Panc1 (cell line): Measurements from ENCODE around the gene ST8SIA1. TPM values are rescaled to one million over a fixed set of nuclear protein-coding genes. Genes with fewer than 3 reads are reported as not detected.

ENCODE experiments used
- ATAC-seq: fragments of 200-7000 bp; cut with Tn5 transposase; 2 replicates; pipeline ENCODE4 v1.9.1; 2020; ENCODE audit warnings: mild to moderate bottlenecking, moderate library complexity
- BruUV-seq: library from RNA; stranded (reverse); fragments of 400-500 nt; replicated peaks from 2 replicates; lab custom pipeline; 2021; lab: Mats Ljungman, UMichigan
- CTCF ChIA-PET: fragments of 300-600 bp; sonication (Branson Sonifier 250); formaldehyde crosslinking; loops from one replicate; lab custom pipeline; 2022; ENCODE audit warnings: antibody characterized with exemption; lab: Charles Lee
- POLR2A ChIA-PET: fragments of 300-600 bp; sonication (Branson Sonifier 250); formaldehyde crosslinking; loops from one replicate; lab custom pipeline; 2022; ENCODE audit warnings: antibody characterized with exemption; lab: Charles Lee
- DNase-seq: peaks from one replicate; pipeline ENCODE4 v3.0.0-alpha.2; 2010; ENCODE audit warnings: low read depth, low spot score
- H3K27ac ChIP-seq: 2 replicates; pipeline ENCODE4 v1.5.1; 2011; ENCODE audit warnings: mild to moderate bottlenecking, low read length, inconsistent platforms
- H3K27me3 ChIP-seq: fragments of 200-500 bp; sonication (Bioruptor generic); 2 replicates; pipeline ENCODE4 v1.6.0; 2014; ENCODE audit warnings: low read length, inconsistent platforms; ENCODE audit not compliant: control insufficient read depth, insufficient read depth
- H3K36me3 ChIP-seq: fragments of 200-500 bp; sonication (Bioruptor generic); 2 replicates; pipeline ENCODE4 v1.5.1; 2014; ENCODE audit warnings: inconsistent platforms, mild to moderate bottlenecking, low read length, moderate library complexity; ENCODE audit not compliant: control insufficient read depth, insufficient read depth
- H3K4me1 ChIP-seq: 2 replicates; pipeline ENCODE4 v1.5.1; 2011; ENCODE audit warnings: inconsistent platforms, mild to moderate bottlenecking, low read length, moderate library complexity; ENCODE audit not compliant: control insufficient read depth, insufficient read depth
- H3K4me3 ChIP-seq, 2 experiments: 2 replicates each; pipeline ENCODE4 v1.5.1; 2011 to 2012; ENCODE audit warnings: low read depth in 2 of 2, low read length in 2 of 2, mild to moderate bottlenecking in 2 of 2, inconsistent platforms in 1 of 2, moderate library complexity in 1 of 2
- H3K9me3 ChIP-seq: fragments of 200-500 bp; sonication (Bioruptor generic); 2 replicates; pipeline ENCODE4 v1.5.1; 2014; ENCODE audit warnings: low read depth, mild to moderate bottlenecking, inconsistent platforms, low read length, moderate library complexity; ENCODE audit not compliant: control insufficient read depth, insufficient read depth
- CTCF ChIP-seq: fragments of 450-650 bp; IDR thresholded peaks from 2 replicates; pipeline ENCODE4 v1.5.1; 2017; ENCODE audit warnings: mild to moderate bottlenecking
- POLR2AphosphoS5 ChIP-seq: IDR thresholded peaks from 2 replicates; pipeline ENCODE4 v1.6.1; 2012; ENCODE audit warnings: mild to moderate bottlenecking, low read depth, low read length, moderate library complexity
- REST ChIP-seq, 2 experiments: IDR thresholded peaks; 2 replicates each; pipeline ENCODE4 v1.6.1; 2011 to 2012; ENCODE audit warnings: low read depth in 2 of 2, control low read depth in 1 of 2, low read length in 1 of 2, mild to moderate bottlenecking in 1 of 2, moderate library complexity in 1 of 2; ENCODE audit not compliant: insufficient read depth in 1 of 2
- SIN3A ChIP-seq: IDR thresholded peaks from 2 replicates; pipeline ENCODE4 v1.6.1; 2012; ENCODE audit warnings: low read depth, mild to moderate bottlenecking, low read length, moderate library complexity, borderline replicate concordance; ENCODE audit not compliant: insufficient read depth
- TCF7L2 ChIP-seq: IDR thresholded peaks from 2 replicates; pipeline ENCODE4 v1.6.1; 2011; ENCODE audit warnings: mild to moderate bottlenecking, low read depth, low read length, inconsistent platforms
- in situ Hi-C: cut with HindIII; loops from 2 replicates; pipeline ENCODE4 v1.10.0; 2016; ENCODE audit warnings: low sequenced_read_pairs, low pct_unique_long_range_greater_than_20kb
- intact Hi-C: fragments of 100-400 bp; cut with micrococcal nuclease; formaldehyde crosslinking; loops from one replicate; pipeline ENCODE4 v1.10.0; 2022; ENCODE audit not compliant: unreplicated experiment
- total RNA-seq: library from RNA; stranded (reverse); gene quantifications from one replicate; pipeline ENCODE4 v1.2.1, GENCODE V29; 2021; ENCODE audit not compliant: unreplicated experiment

Gene ST8SIA1
- total RNA-seq, 1 experiment from 2014 or later, result 0.13 TPM

DNA sequence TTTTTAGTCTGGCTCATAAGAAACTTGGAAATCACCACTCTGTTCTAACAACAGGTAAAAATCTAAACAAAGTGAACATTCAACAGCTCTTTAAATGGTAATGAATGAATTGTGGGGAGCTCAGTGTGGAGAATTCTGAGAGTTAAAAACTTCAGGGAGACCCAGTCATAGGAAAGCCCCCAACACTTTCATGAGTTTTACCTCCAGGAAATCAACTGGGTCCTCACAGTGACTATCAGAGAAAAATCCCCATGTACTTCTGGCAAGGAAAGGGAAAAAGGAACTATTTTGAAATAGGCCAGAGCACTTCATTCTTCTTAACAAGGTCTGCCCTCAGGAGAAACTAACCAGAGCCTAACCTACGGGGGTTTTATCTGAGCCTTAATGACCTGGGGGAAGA is 153.8 kb downstream of the ST8SIA1 start:
- in situ Hi-C loops, result no loop called here
- POLR2A ChIA-PET, result no interaction called here
- intact Hi-C loops, result no loop called here
- BruUV-seq, result no TSS peak
- TF ChIP-seq CTCF (no peak), REST (IDR thresholded peaks at IDR 0.05; ENCODE audit: insufficient read depth in 1 of 2, low read depth in 2 of 2, low read length in 1 of 2) (no peak), POLR2AphosphoS5 (no peak), SIN3A (no peak), TCF7L2 (no peak)
- DNase-seq (no peak), ATAC-seq (no peak)
- no peaks in the 10 kb centered on the region for H3K4me1 ChIP-seq
- no peaks in the 10 kb centered on the region for H3K9me3 ChIP-seq
- H3K4me3 ChIP-seq, result no peak overlapping the region
- no peaks in the 10 kb centered on the region for H3K27me3 ChIP-seq
- CTCF ChIA-PET, result no interaction called here
- no peaks in the 10 kb centered on the region for H3K36me3 ChIP-seq
- H3K27ac ChIP-seq, result no peak overlapping the region

DNA sequence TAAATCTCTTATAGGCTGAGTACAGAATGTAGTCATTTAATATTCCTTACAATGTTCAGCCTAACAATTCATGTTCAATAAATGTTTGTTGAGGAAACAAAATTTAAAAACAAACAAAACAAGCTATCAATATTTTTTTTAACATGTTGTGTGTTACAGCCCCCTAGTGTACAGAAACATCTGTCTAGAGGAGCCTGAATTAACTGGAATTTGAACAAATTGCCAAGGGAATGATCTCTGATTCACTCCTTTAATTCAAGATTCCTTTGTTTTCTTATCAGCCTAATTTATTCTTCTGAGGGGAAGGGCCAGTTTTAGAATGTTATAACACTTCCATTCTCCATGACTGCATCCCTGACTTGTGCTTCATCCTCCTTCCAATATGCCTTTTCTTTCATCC is 161.3 kb downstream of the ST8SIA1 start:
- intact Hi-C loops (no loop called here), in situ Hi-C loops (no loop called here)
- CTCF ChIA-PET, result no interaction called here
- H3K36me3 ChIP-seq, result no peaks in the 10 kb centered on the region
- no peaks in the 10 kb centered on the region for H3K4me1 ChIP-seq
- H3K4me3 ChIP-seq, result no peak overlapping the region
- ATAC-seq (no peak), DNase-seq (no peak)
- no TSS peak for BruUV-seq
- no peak overlapping the region for H3K27ac ChIP-seq
- POLR2A ChIA-PET, result no interaction called here
- no peak for TF ChIP-seq TCF7L2
- TF ChIP-seq SIN3A, result no peak
- no peak for TF ChIP-seq CTCF
- TF ChIP-seq REST (IDR thresholded peaks at IDR 0.05; ENCODE audit: insufficient read depth in 1 of 2, low read depth in 2 of 2, low read length in 1 of 2), result no peak
- TF ChIP-seq POLR2AphosphoS5, result no peak
- H3K27me3 ChIP-seq, result no peaks in the 10 kb centered on the region
- no peaks in the 10 kb centered on the region for H3K9me3 ChIP-seq
